Activated CD4-positive, alpha-beta T cell treated with anti-CD3 and anti-CD28 coated beads, Interleukin-2, amount 10 ng/mL, durations not matched to agents 7 days and 5 days (primary cell): ENCODE measurements around the gene EFCAB11. TPM values are rescaled to one million over a fixed set of nuclear protein-coding genes. Genes with fewer than 3 reads are reported as not detected.
"Not testable (repeated sequence)": the region's sequence is repeated elsewhere in the genome, so short reads cannot be mapped to it uniquely, and the experiment has no call there.

Experiments
- CTCF ChIA-PET: fragments of 350-600 bp; sonication (Branson Sonifier 250); formaldehyde crosslinking; loops from one replicate; lab custom pipeline; 2021; ENCODE audit warnings: antibody characterized with exemption; lab: Charles Lee
- POLR2A ChIA-PET: fragments of 350-600 bp; sonication (Branson Sonifier 250); formaldehyde crosslinking; loops from one replicate; lab custom pipeline; 2021; ENCODE audit warnings: antibody characterized with exemption; lab: Charles Lee
- DNase-seq: peaks from one replicate; pipeline ENCODE4 v3.0.0-alpha.2; 2020
- H3K27ac Mint-ChIP-seq: one replicate; pipeline ENCODE4 v1.8.0; 2021; ENCODE audit warnings: mild to moderate bottlenecking, moderate library complexity, mixed read lengths
- H3K27me3 Mint-ChIP-seq: one replicate; pipeline ENCODE4 v1.8.0; 2021; ENCODE audit warnings: mixed read lengths
- H3K36me3 Mint-ChIP-seq: one replicate; pipeline ENCODE4 v1.8.0; 2021; ENCODE audit warnings: low read depth, mixed read lengths
- H3K4me1 Mint-ChIP-seq: one replicate; pipeline ENCODE4 v1.8.0; 2021; ENCODE audit warnings: mixed read lengths
- H3K4me3 Mint-ChIP-seq: one replicate; pipeline ENCODE4 v1.8.0; 2021; ENCODE audit warnings: mild to moderate bottlenecking, moderate library complexity, mixed read lengths
- H3K9me3 Mint-ChIP-seq: one replicate; pipeline ENCODE4 v1.8.0; 2021; ENCODE audit warnings: mixed read lengths
- total RNA-seq, 2 experiments: library from RNA; stranded (reverse); gene quantifications; one replicate each; pipeline ENCODE4 v1.2.3, GENCODE V29; 2021

EFCAB11 gene
- total RNA-seq, 2 experiments from 2014 or later, result 7.7 to 8.6 TPM

GRCh38 chr14:89884761-89885160 lies 69.8 kb downstream of the EFCAB11 start:
- Mint-ChIP-seq H3K4me3 (no peak overlapping the region), H3K36me3 (no peaks in the 10 kb centered on the region), H3K27me3 (no peaks in the 10 kb centered on the region), H3K27ac (no peak overlapping the region), H3K9me3 (no peaks in the 10 kb centered on the region), H3K4me1 (no peaks in the 10 kb centered on the region)
- no peak for DNase-seq
- POLR2A ChIA-PET, result no interaction called here
- CTCF ChIA-PET, result no interaction called here

GRCh38 chr14:89881839-89882238 lies 72.7 kb downstream of the EFCAB11 start:
- DNase-seq, result no peak
- H3K9me3 Mint-ChIP-seq, result no peaks in the 10 kb centered on the region
- H3K4me1 Mint-ChIP-seq, result no peaks in the 10 kb centered on the region
- no peaks in the 10 kb centered on the region for H3K36me3 Mint-ChIP-seq
- POLR2A ChIA-PET, result no interaction called here
- peaks cover 2% of the 10 kb centered on the region for H3K27me3 Mint-ChIP-seq
- H3K27ac Mint-ChIP-seq, result no peak overlapping the region
- no peak overlapping the region for H3K4me3 Mint-ChIP-seq
- CTCF ChIA-PET, result interaction anchor here (1.2 kb wide), 1 partner anchor 529 kb away, joined by 4 read pairs; no protein-coding TSS in a partner anchor

- H3K27me3 Mint-ChIP-seq, H3K4me3 Mint-ChIP-seq, CTCF ChIA-PET, H3K36me3 Mint-ChIP-seq, H3K4me1 Mint-ChIP-seq, H3K9me3 Mint-ChIP-seq, H3K27ac Mint-ChIP-seq, POLR2A ChIA-PET, DNase-seq: not testable (repeated sequence)
Measured at GRCh38 chr14:89874091-89874490, 80.4 kb downstream of the EFCAB11 start.

GRCh38 chr14:89870316-89870715 lies 84.2 kb downstream of the EFCAB11 start:
- no peak overlapping the region for H3K4me3 Mint-ChIP-seq
- ChIA-PET POLR2A (no interaction called here), CTCF (interaction anchor here (0.6 kb wide), 1 partner anchor 1260 kb away, joined by 6 read pairs; no protein-coding TSS in a partner anchor)
- no peak for DNase-seq
- H3K27ac Mint-ChIP-seq, result no peak overlapping the region
- H3K27me3 Mint-ChIP-seq, result no peaks in the 10 kb centered on the region
- peaks cover 2% of the 10 kb centered on the region for H3K36me3 Mint-ChIP-seq
- peaks cover 7% of the 10 kb centered on the region for H3K9me3 Mint-ChIP-seq
- H3K4me1 Mint-ChIP-seq, result no peaks in the 10 kb centered on the region

GRCh38 chr14:89869606-89870005 lies 84.9 kb downstream of the EFCAB11 start:
- Mint-ChIP-seq H3K27me3 (no peaks in the 10 kb centered on the region), H3K36me3 (no peaks in the 10 kb centered on the region), H3K9me3 (peaks cover 2% of the 10 kb centered on the region), H3K4me1 (no peaks in the 10 kb centered on the region), H3K27ac (no peak overlapping the region), H3K4me3 (no peak overlapping the region)
- no peak for DNase-seq
- CTCF ChIA-PET, result interaction anchor here (0.5 to 0.6 kb wide), 2 partner anchors 212 to 1259 kb away, joined by 3 to 6 read pairs; no protein-coding TSS in a partner anchor
- POLR2A ChIA-PET, result no interaction called here

- H3K27me3 Mint-ChIP-seq, result peaks cover 7% of the 10 kb centered on the region
- POLR2A ChIA-PET, result no interaction called here
Measured at GRCh38 chr14:89866458-89866857, 88.1 kb downstream of the EFCAB11 start.

GRCh38 chr14:89865153-89865552 lies 89.4 kb downstream of the EFCAB11 start:
- CTCF ChIA-PET, result interaction anchor here (0.7 kb wide), 1 partner anchor 62 kb away, joined by 3 read pairs; no protein-coding TSS in a partner anchor

More at GRCh38 chr14:89866458-89866857, 88.1 kb downstream of the EFCAB11 start:
- Mint-ChIP-seq H3K27ac (no peak overlapping the region), H3K4me1 (no peaks in the 10 kb centered on the region), H3K4me3 (no peak overlapping the region), H3K36me3 (no peaks in the 10 kb centered on the region), H3K9me3 (peaks cover 2% of the 10 kb centered on the region)
- no peak for DNase-seq
- CTCF ChIA-PET, result no interaction called here

GRCh38 chr14:89862856-89863255 lies 91.7 kb downstream of the EFCAB11 start:
- H3K36me3 Mint-ChIP-seq, result no peaks in the 10 kb centered on the region
- H3K9me3 Mint-ChIP-seq, result peaks cover 5% of the 10 kb centered on the region
- no peak overlapping the region for H3K27ac Mint-ChIP-seq
- CTCF ChIA-PET, result interaction anchor here (1.4 kb wide), 1 partner anchor 17 kb away, joined by 3 read pairs; no protein-coding TSS in a partner anchor
- POLR2A ChIA-PET, result no interaction called here
- no peaks in the 10 kb centered on the region for H3K4me1 Mint-ChIP-seq
- H3K4me3 Mint-ChIP-seq, result no peak overlapping the region
- H3K27me3 Mint-ChIP-seq, result peaks cover 7% of the 10 kb centered on the region
- no peak for DNase-seq

More at GRCh38 chr14:89865153-89865552, 89.4 kb downstream of the EFCAB11 start:
- H3K27me3 Mint-ChIP-seq, result peaks cover 7% of the 10 kb centered on the region
- no peaks in the 10 kb centered on the region for H3K4me1 Mint-ChIP-seq
- H3K9me3 Mint-ChIP-seq, result peaks cover 5% of the 10 kb centered on the region
- no peaks in the 10 kb centered on the region for H3K36me3 Mint-ChIP-seq
- H3K27ac Mint-ChIP-seq, result no peak overlapping the region
- POLR2A ChIA-PET, result no interaction called here
- H3K4me3 Mint-ChIP-seq, result no peak overlapping the region
- DNase-seq, result no peak

- peaks cover 5% of the 10 kb centered on the region for H3K9me3 Mint-ChIP-seq
- H3K27ac Mint-ChIP-seq, result no peak overlapping the region
- peaks cover 7% of the 10 kb centered on the region for H3K27me3 Mint-ChIP-seq
- no peak overlapping the region for H3K4me3 Mint-ChIP-seq
- DNase-seq, result no peak
- no peaks in the 10 kb centered on the region for H3K4me1 Mint-ChIP-seq
- POLR2A ChIA-PET, result no interaction called here
- H3K36me3 Mint-ChIP-seq, result no peaks in the 10 kb centered on the region
- CTCF ChIA-PET, result interaction anchor here (1.4 kb wide), 1 partner anchor 15 kb away, joined by 3 read pairs; no protein-coding TSS in a partner anchor
Measured at GRCh38 chr14:89861630-89862029, 92.9 kb downstream of the EFCAB11 start.

GRCh38 chr14:89858089-89858488 lies 96.4 kb downstream of the EFCAB11 start:
- H3K9me3 Mint-ChIP-seq, result peaks cover 5% of the 10 kb centered on the region
- ChIA-PET CTCF (no interaction called here), POLR2A (no interaction called here)

GRCh38 chr14:89856871-89857345 lies 97.6 kb downstream of the EFCAB11 start:
- H3K9me3 Mint-ChIP-seq, result peaks cover 4% of the 10 kb centered on the region
- H3K4me3 Mint-ChIP-seq, result no peak overlapping the region
- no peaks in the 10 kb centered on the region for H3K4me1 Mint-ChIP-seq
- ChIA-PET CTCF (interaction anchor here (1.0 kb wide), 1 partner anchor 22 kb away, joined by 3 read pairs; no protein-coding TSS in a partner anchor), POLR2A (no interaction called here)
- no peaks in the 10 kb centered on the region for H3K36me3 Mint-ChIP-seq
- DNase-seq, result no peak
- H3K27ac Mint-ChIP-seq, result no peak overlapping the region
- peaks cover 3% of the 10 kb centered on the region for H3K27me3 Mint-ChIP-seq

More at GRCh38 chr14:89858089-89858488, 96.4 kb downstream of the EFCAB11 start:
- H3K27me3 Mint-ChIP-seq, result peaks cover 3% of the 10 kb centered on the region
- H3K36me3 Mint-ChIP-seq, result no peaks in the 10 kb centered on the region
- DNase-seq, result no peak
- no peak overlapping the region for H3K27ac Mint-ChIP-seq
- H3K4me3 Mint-ChIP-seq, result no peak overlapping the region
- no peaks in the 10 kb centered on the region for H3K4me1 Mint-ChIP-seq

GRCh38 chr14:89855961-89856656 lies 98.4 kb downstream of the EFCAB11 start:
- Mint-ChIP-seq H3K27ac (no peak overlapping the region), H3K36me3 (no peaks in the 10 kb centered on the region)
- POLR2A ChIA-PET, result no interaction called here

More at GRCh38 chr14:89855961-89856656, 98.4 kb downstream of the EFCAB11 start:
- Mint-ChIP-seq H3K4me1 (no peaks in the 10 kb centered on the region), H3K9me3 (peaks cover 2% of the 10 kb centered on the region), H3K4me3 (no peak overlapping the region), H3K27me3 (no peaks in the 10 kb centered on the region)
- no peak for DNase-seq
- CTCF ChIA-PET, result interaction anchor here (1.0 kb wide), 1 partner anchor 23 kb away, joined by 3 read pairs; no protein-coding TSS in a partner anchor
